ENCODE results near the gene KRTAP10-2.

KRTAP10-2 gene

GRCh38 chr21:44571844-44572782 is 20.8 kb upstream of the KRTAP10-2 start:
- Histone ChIP-seq H3K4me1 (ENCODE audit: insufficient read depth, low read length) (no peaks in the 10 kb centered on the region), H3K36me3 (ENCODE audit: insufficient read depth, low read length) (no peaks in the 10 kb centered on the region), H3K9ac (ENCODE audit: low read length) (no peak overlapping the region), H3K27me3 (ENCODE audit: control insufficient read depth in 1 of 2, insufficient read depth in 2 of 2, low read length in 2 of 2) (no peaks in the 10 kb centered on the region), H3K9me3 (ENCODE audit: low read length) (no peaks in the 10 kb centered on the region), H3K4me3 (ENCODE audit: low read depth in 1 of 2, low read length in 2 of 2) (no peak overlapping the region), H3K27ac (ENCODE audit: low read depth, low read length) (no peak overlapping the region)

GRCh38 chr21:44571296-44571695 is 20.0 kb upstream of the KRTAP10-2 start:
- no peaks in the 10 kb centered on the region for H3K27me3 ChIP-seq (ENCODE audit: control insufficient read depth in 1 of 2, insufficient read depth in 2 of 2, low read length in 2 of 2)
- no peak overlapping the region for H3K9ac ChIP-seq (ENCODE audit: low read length)
- no peaks in the 10 kb centered on the region for H3K9me3 ChIP-seq (ENCODE audit: low read length)
- no peaks in the 10 kb centered on the region for H3K4me1 ChIP-seq (ENCODE audit: insufficient read depth, low read length)
- H3K4me3 ChIP-seq (ENCODE audit: low read depth in 1 of 2, low read length in 2 of 2) = no peak overlapping the region
- no peak overlapping the region for H3K27ac ChIP-seq (ENCODE audit: low read depth, low read length)
- no peaks in the 10 kb centered on the region for H3K36me3 ChIP-seq (ENCODE audit: insufficient read depth, low read length)

GRCh38 chr21:44569861-44570517 is 18.7 kb upstream of the KRTAP10-2 start:
- H3K27me3 ChIP-seq (ENCODE audit: control insufficient read depth in 1 of 2, insufficient read depth in 2 of 2, low read length in 2 of 2) = no peaks in the 10 kb centered on the region
- no peaks in the 10 kb centered on the region for H3K36me3 ChIP-seq (ENCODE audit: insufficient read depth, low read length)
- no peaks in the 10 kb centered on the region for H3K9me3 ChIP-seq (ENCODE audit: low read length)
- H3K4me1 ChIP-seq (ENCODE audit: insufficient read depth, low read length) = no peaks in the 10 kb centered on the region
- H3K4me3 ChIP-seq (ENCODE audit: low read depth in 1 of 2, low read length in 2 of 2) = no peak overlapping the region
- H3K9ac ChIP-seq (ENCODE audit: low read length) = no peak overlapping the region
- no peak overlapping the region for H3K27ac ChIP-seq (ENCODE audit: low read depth, low read length)

GRCh38 chr21:44568667-44569556 is 17.6 kb upstream of the KRTAP10-2 start:
- no peaks in the 10 kb centered on the region for H3K27me3 ChIP-seq (ENCODE audit: control insufficient read depth in 1 of 2, insufficient read depth in 2 of 2, low read length in 2 of 2)
- H3K9me3 ChIP-seq (ENCODE audit: low read length) = peaks cover under 1% of the 10 kb centered on the region
- no peaks in the 10 kb centered on the region for H3K36me3 ChIP-seq (ENCODE audit: insufficient read depth, low read length)
- H3K4me3 ChIP-seq (ENCODE audit: low read depth in 1 of 2, low read length in 2 of 2) = no peak overlapping the region
- H3K27ac ChIP-seq (ENCODE audit: low read depth, low read length) = no peak overlapping the region
- no peaks in the 10 kb centered on the region for H3K4me1 ChIP-seq (ENCODE audit: insufficient read depth, low read length)
- H3K9ac ChIP-seq (ENCODE audit: low read length) = no peak overlapping the region

- H3K27me3 ChIP-seq (ENCODE audit: control insufficient read depth in 1 of 2, insufficient read depth in 2 of 2, low read length in 2 of 2) = no peaks in the 10 kb centered on the region
- no peak overlapping the region for H3K4me3 ChIP-seq (ENCODE audit: low read depth in 1 of 2, low read length in 2 of 2)
- H3K9me3 ChIP-seq (ENCODE audit: low read length) = peaks cover 3% of the 10 kb centered on the region
- no peak overlapping the region for H3K9ac ChIP-seq (ENCODE audit: low read length)
- no peak overlapping the region for H3K27ac ChIP-seq (ENCODE audit: low read depth, low read length)
- H3K36me3 ChIP-seq (ENCODE audit: insufficient read depth, low read length) = no peaks in the 10 kb centered on the region
- H3K4me1 ChIP-seq (ENCODE audit: insufficient read depth, low read length) = no peaks in the 10 kb centered on the region
These were observed 17.0 kb upstream of the KRTAP10-2 start for GRCh38 chr21:44568261-44568660.

GRCh38 chr21:44567481-44568171 is 16.3 kb upstream of the KRTAP10-2 start:
- Histone ChIP-seq H3K36me3 (ENCODE audit: insufficient read depth, low read length) (no peaks in the 10 kb centered on the region), H3K4me3 (ENCODE audit: low read depth in 1 of 2, low read length in 2 of 2) (no peak overlapping the region), H3K27me3 (ENCODE audit: control insufficient read depth in 1 of 2, insufficient read depth in 2 of 2, low read length in 2 of 2) (no peaks in the 10 kb centered on the region), H3K9ac (ENCODE audit: low read length) (no peak overlapping the region), H3K4me1 (ENCODE audit: insufficient read depth, low read length) (no peaks in the 10 kb centered on the region), H3K27ac (ENCODE audit: low read depth, low read length) (no peak overlapping the region), H3K9me3 (ENCODE audit: low read length) (peaks cover 3% of the 10 kb centered on the region)

- Histone ChIP-seq H3K4me1 (ENCODE audit: insufficient read depth, low read length) (no peaks in the 10 kb centered on the region), H3K9me3 (ENCODE audit: low read length) (peaks cover 3% of the 10 kb centered on the region), H3K36me3 (ENCODE audit: insufficient read depth, low read length) (no peaks in the 10 kb centered on the region), H3K27ac (ENCODE audit: low read depth, low read length) (no peak overlapping the region), H3K9ac (ENCODE audit: low read length) (no peak overlapping the region), H3K27me3 (ENCODE audit: control insufficient read depth in 1 of 2, insufficient read depth in 2 of 2, low read length in 2 of 2) (no peaks in the 10 kb centered on the region), H3K4me3 (ENCODE audit: low read depth in 1 of 2, low read length in 2 of 2) (no peak overlapping the region)
These were observed 15.1 kb upstream of the KRTAP10-2 start for GRCh38 chr21:44566403-44566802.

GRCh38 chr21:44564886-44565598 is 13.7 kb upstream of the KRTAP10-2 start:
- Histone ChIP-seq H3K9me3 (ENCODE audit: low read length) (peaks cover 3% of the 10 kb centered on the region), H3K4me1 (ENCODE audit: insufficient read depth, low read length) (no peaks in the 10 kb centered on the region), H3K27me3 (ENCODE audit: control insufficient read depth in 1 of 2, insufficient read depth in 2 of 2, low read length in 2 of 2) (no peaks in the 10 kb centered on the region), H3K4me3 (ENCODE audit: low read depth in 1 of 2, low read length in 2 of 2) (no peak overlapping the region), H3K27ac (ENCODE audit: low read depth, low read length) (no peak overlapping the region), H3K9ac (ENCODE audit: low read length) (no peak overlapping the region), H3K36me3 (ENCODE audit: insufficient read depth, low read length) (no peaks in the 10 kb centered on the region)

- Histone ChIP-seq H3K27ac (ENCODE audit: low read depth, low read length) (no peak overlapping the region), H3K4me1 (ENCODE audit: insufficient read depth, low read length) (no peaks in the 10 kb centered on the region), H3K9me3 (ENCODE audit: low read length) (peaks cover 3% of the 10 kb centered on the region), H3K9ac (ENCODE audit: low read length) (no peak overlapping the region), H3K36me3 (ENCODE audit: insufficient read depth, low read length) (no peaks in the 10 kb centered on the region), H3K27me3 (ENCODE audit: control insufficient read depth in 1 of 2, insufficient read depth in 2 of 2, low read length in 2 of 2) (no peaks in the 10 kb centered on the region), H3K4me3 (ENCODE audit: low read depth in 1 of 2, low read length in 2 of 2) (no peak overlapping the region)
These were observed 12.8 kb upstream of the KRTAP10-2 start for GRCh38 chr21:44564099-44564498.

- Histone ChIP-seq H3K36me3 (ENCODE audit: insufficient read depth, low read length) (no peaks in the 10 kb centered on the region), H3K27ac (ENCODE audit: low read depth, low read length) (no peak within 1 kb of the TSS), H3K9ac (ENCODE audit: low read length) (no peak within 1 kb of the TSS), H3K27me3 (ENCODE audit: control insufficient read depth in 1 of 2, insufficient read depth in 2 of 2, low read length in 2 of 2) (peaks cover 0 to 5% of the 10 kb centered on the region in 2 donors), H3K4me3 (ENCODE audit: low read depth in 1 of 2, low read length in 2 of 2) (no peak within 1 kb of the TSS), H3K9me3 (ENCODE audit: low read length) (no peaks in the 10 kb centered on the region), H3K4me1 (ENCODE audit: insufficient read depth, low read length) (no peaks in the 10 kb centered on the region)
These were observed 7.4 kb upstream of the KRTAP10-2 start, which contains the start of gene KRTAP10-3 for GRCh38 chr21:44558695-44559094. Gene KRTAP10-3, minus strand, starts transcription at chr21:44558795. Its CDS starts 80 bp downstream, at chr21:44558715.

All from muscle layer of colon (tissue), 2 donors.